ENCODE results near the gene DCAF12.

The DCAF12 gene

GRCh38 chr9:34124926-34125325 lies 1.6 kb downstream of the DCAF12 start:
- no peak for DNase-seq

- DNase-seq: no peak
Observed at GRCh38 chr9:34124099-34124498, 2.4 kb downstream of the DCAF12 start.

- DNase-seq: no peak
Observed at GRCh38 chr9:34123682-34124081, 2.8 kb downstream of the DCAF12 start.

GRCh38 chr9:34121996-34122395 lies 4.5 kb downstream of the DCAF12 start:
- no peak for DNase-seq

- no peak for DNase-seq
Observed at GRCh38 chr9:34119713-34120112, 6.8 kb downstream of the DCAF12 start.

- DNase-seq: no peak
Observed at GRCh38 chr9:34114436-34114835, 12.1 kb downstream of the DCAF12 start.

- DNase-seq: no peak
Observed at GRCh38 chr9:34106110-34106509, 20.4 kb downstream of the DCAF12 start.

GRCh38 chr9:34102796-34103195 lies 23.7 kb downstream of the DCAF12 start:
- DNase-seq: no peak

- DNase-seq: no peak
Observed at GRCh38 chr9:34098307-34098706, 28.2 kb downstream of the DCAF12 start.

GRCh38 chr9:34097865-34098264 lies 28.6 kb downstream of the DCAF12 start:
- DNase-seq: no peak

GRCh38 chr9:34096751-34097150 lies 29.7 kb downstream of the DCAF12 start:
- DNase-seq: no peak

GRCh38 chr9:34093578-34093977 lies 32.9 kb downstream of the DCAF12 start:
- DNase-seq: no peak

GRCh38 chr9:34089311-34089710 lies 37.2 kb downstream of the DCAF12 start:
- no peak for DNase-seq

- DNase-seq: no peak
Observed at GRCh38 chr9:34087370-34087769, 39.1 kb downstream of the DCAF12 start.

- no peak for DNase-seq
Observed at GRCh38 chr9:34086864-34087263, 39.6 kb downstream of the DCAF12 start.

GRCh38 chr9:34085581-34086500 lies 40.7 kb downstream of the DCAF12 start:
- no peak for DNase-seq

- no peak for DNase-seq
Observed at GRCh38 chr9:34084562-34084961, 41.9 kb downstream of the DCAF12 start.

- no peak for DNase-seq
Observed at GRCh38 chr9:34079181-34079580, 47.3 kb downstream of the DCAF12 start.

- no peak for DNase-seq
Observed at GRCh38 chr9:34072868-34073590, 53.5 kb downstream of the DCAF12 start.

- DNase-seq: no peak
Observed at GRCh38 chr9:34072410-34072809, 54.1 kb downstream of the DCAF12 start.

- no peak for DNase-seq
Observed at GRCh38 chr9:34070606-34071324, 55.7 kb downstream of the DCAF12 start.

- DNase-seq: no peak
Observed at GRCh38 chr9:34069831-34070230, 56.7 kb downstream of the DCAF12 start.

- no peak for DNase-seq
Observed at GRCh38 chr9:34065541-34065940, 61.0 kb downstream of the DCAF12 start.

- no peak for DNase-seq
Observed at GRCh38 chr9:34059954-34060353, 66.5 kb downstream of the DCAF12 start.
